Esophagus squamous epithelium (tissue), 4 donors: ENCODE measurements around the gene CASTOR2.

Source experiments
- POLR2A ChIP-seq, 4 donors: fragments of 450-650 bp; IDR thresholded peaks; one replicate each; pipeline ENCODE4 v1.6.1; 2017; ENCODE audit warnings: antibody characterized with exemption in 4 of 4, mild to moderate bottlenecking in 4 of 4, moderate library complexity in 3 of 4
- TF ChIP-seq, protein P1 (sequence below), 6 experiments: fragments of 450-650 bp in 4 of 6; fragments of 200-600 bp in 2 of 6; sonication (generic) in 2 of 6; IDR thresholded peaks; one replicate each; pipeline ENCODE4 v1.5.1; 2016 to 2019; ENCODE audit warnings: antibody characterized with exemption in 6 of 6, mild to moderate bottlenecking in 4 of 6, moderate library complexity in 4 of 6

DNA sequence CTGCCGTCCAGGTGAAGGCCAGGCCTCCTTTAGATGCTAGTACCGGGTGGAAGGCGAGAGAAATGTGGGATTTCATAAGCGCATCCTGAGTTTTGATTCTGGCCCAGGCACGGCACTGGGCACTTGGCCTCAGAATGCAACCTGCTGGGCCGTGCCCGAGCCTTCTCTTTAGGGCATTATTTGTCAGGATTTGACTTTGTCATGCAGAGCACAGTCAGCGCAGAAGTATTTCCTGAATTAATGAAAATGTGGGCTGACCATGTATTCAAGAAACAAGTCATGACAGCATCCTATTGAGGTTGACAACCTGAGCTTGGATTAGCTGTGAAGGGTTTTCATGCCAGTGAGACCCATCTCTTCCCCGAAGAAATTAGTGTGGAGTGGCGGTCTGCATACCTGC is 74.7 kb downstream of the CASTOR2 start:
- TF ChIP-seq, protein P1, sequence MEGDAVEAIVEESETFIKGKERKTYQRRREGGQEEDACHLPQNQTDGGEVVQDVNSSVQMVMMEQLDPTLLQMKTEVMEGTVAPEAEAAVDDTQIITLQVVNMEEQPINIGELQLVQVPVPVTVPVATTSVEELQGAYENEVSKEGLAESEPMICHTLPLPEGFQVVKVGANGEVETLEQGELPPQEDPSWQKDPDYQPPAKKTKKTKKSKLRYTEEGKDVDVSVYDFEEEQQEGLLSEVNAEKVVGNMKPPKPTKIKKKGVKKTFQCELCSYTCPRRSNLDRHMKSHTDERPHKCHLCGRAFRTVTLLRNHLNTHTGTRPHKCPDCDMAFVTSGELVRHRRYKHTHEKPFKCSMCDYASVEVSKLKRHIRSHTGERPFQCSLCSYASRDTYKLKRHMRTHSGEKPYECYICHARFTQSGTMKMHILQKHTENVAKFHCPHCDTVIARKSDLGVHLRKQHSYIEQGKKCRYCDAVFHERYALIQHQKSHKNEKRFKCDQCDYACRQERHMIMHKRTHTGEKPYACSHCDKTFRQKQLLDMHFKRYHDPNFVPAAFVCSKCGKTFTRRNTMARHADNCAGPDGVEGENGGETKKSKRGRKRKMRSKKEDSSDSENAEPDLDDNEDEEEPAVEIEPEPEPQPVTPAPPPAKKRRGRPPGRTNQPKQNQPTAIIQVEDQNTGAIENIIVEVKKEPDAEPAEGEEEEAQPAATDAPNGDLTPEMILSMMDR (IDR thresholded peaks at IDR 0.05) = no peak
- TF ChIP-seq POLR2A (IDR thresholded peaks at IDR 0.05) = no peak
